K562 (cell line): ENCODE measurements around the gene INHBE. TPM values are rescaled to one million over a fixed set of nuclear protein-coding genes. Genes with fewer than 3 reads are reported as not detected.

ENCODE experiments used
- ARID1B ChIP-seq: fragments of 450-650 bp; IDR thresholded peaks from 2 replicates; pipeline ENCODE4 v1.6.1; 2016; ENCODE audit warnings: antibody characterized with exemption, mild to moderate bottlenecking, inconsistent platforms
- CBX5 ChIP-seq: IDR thresholded peaks from 2 replicates; pipeline ENCODE4 v1.6.1; 2014; ENCODE audit warnings: low read depth, borderline replicate concordance
- CTBP1 ChIP-seq: fragments of 450-650 bp; IDR thresholded peaks from 2 replicates; pipeline ENCODE4 v1.6.1; 2016; ENCODE audit warnings: borderline replicate concordance
- DPF2 ChIP-seq: fragments of 450-650 bp; IDR thresholded peaks from 2 replicates; pipeline ENCODE4 v1.6.1; 2016
- E4F1 ChIP-seq: fragments of 250-450 bp; sonication (Bioruptor Pico); IDR thresholded peaks from 2 replicates; pipeline ENCODE4 v1.5.0; 2021; ENCODE audit warnings: mild to moderate bottlenecking, borderline replicate concordance
- EP300 ChIP-seq: IDR thresholded peaks from 2 replicates; pipeline ENCODE4 v1.6.1; 2012; ENCODE audit warnings: low read length, improper control_type of control experiment
- GATA2 ChIP-seq: sonication (generic); formaldehyde crosslinking; IDR thresholded peaks from 2 replicates; pipeline ENCODE4 v1.4.0; 2020; ENCODE audit warnings: mild to moderate bottlenecking, missing genetic modification reagents
- ID3 ChIP-seq, 2 experiments: fragments of 250-450 bp in 1 of 2; fragments of 450-650 bp in 1 of 2; sonication (Bioruptor Pico) in 1 of 2; IDR thresholded peaks; 2 replicates each; pipeline versions ENCODE4 v1.6.1 to v1.8.0; 2016 to 2021; ENCODE audit warnings: mild to moderate bottlenecking in 2 of 2, moderate library complexity in 2 of 2, missing compliant biosample characterization in 1 of 2, missing genetic modification characterization in 1 of 2
- KLF1 ChIP-seq: fragments of 450-650 bp; IDR thresholded peaks from 2 replicates; pipeline ENCODE4 v1.6.1; 2016; ENCODE audit warnings: missing genetic modification characterization, missing compliant biosample characterization
- MTF1 ChIP-seq: fragments of 250-450 bp; sonication (Bioruptor Pico); IDR thresholded peaks from 2 replicates; pipeline ENCODE4 v1.9.0; 2021; ENCODE audit warnings: moderate library complexity, mild to moderate bottlenecking, inconsistent platforms, borderline replicate concordance
- NCOA1 ChIP-seq: fragments of 450-650 bp; IDR thresholded peaks from 2 replicates; pipeline ENCODE4 v1.6.1; 2016; ENCODE audit warnings: low read depth
- NEUROD1 ChIP-seq: fragments of 150-350 bp; IDR thresholded peaks from 2 replicates; pipeline ENCODE4 v1.6.1; 2014; ENCODE audit warnings: borderline replicate concordance, low read length, low read depth; ENCODE audit not compliant: partially characterized antibody
- NFE2L1 ChIP-seq: fragments of 450-650 bp; IDR thresholded peaks from 2 replicates; pipeline ENCODE4 v1.6.1; 2016; ENCODE audit warnings: missing genetic modification characterization, low read depth, mild to moderate bottlenecking, missing compliant biosample characterization, moderate library complexity, borderline replicate concordance
- RFX1 ChIP-seq: fragments of 450-650 bp; IDR thresholded peaks from 2 replicates; pipeline ENCODE4 v1.6.1; 2016; ENCODE audit warnings: mild to moderate bottlenecking, moderate library complexity
- SMAD3 ChIP-seq: fragments of 450-650 bp; formaldehyde crosslinking; conservative IDR thresholded peaks from 2 replicates; pipeline ENCODE4 v1.4.0; 2020; ENCODE audit warnings: mild to moderate bottlenecking
- STAT5A ChIP-seq: IDR thresholded peaks from 2 replicates; pipeline ENCODE4 v1.6.1; 2012; ENCODE audit warnings: low read length, inconsistent platforms, borderline replicate concordance
- SUPT5H ChIP-seq: fragments of 450-650 bp; IDR thresholded peaks from 2 replicates; pipeline ENCODE4 v1.6.1; 2016
- TAF9B ChIP-seq: fragments of 450-650 bp; IDR thresholded peaks from 2 replicates; pipeline ENCODE4 v1.6.1; 2018; ENCODE audit warnings: mild to moderate bottlenecking; ENCODE audit not compliant: partially characterized antibody
- TEAD4 ChIP-seq, 2 experiments: sonication (generic) in 1 of 2; formaldehyde crosslinking in 1 of 2; IDR thresholded peaks; 2 replicates each; pipeline versions ENCODE4 v1.6.1 to v1.8.0; 2012 to 2022; ENCODE audit warnings: borderline replicate concordance in 1 of 2, inconsistent platforms in 1 of 2, low read length in 1 of 2, mild to moderate bottlenecking in 1 of 2, missing genetic modification reagents in 1 of 2
- THRB ChIP-seq: fragments of 450-650 bp; formaldehyde crosslinking; conservative IDR thresholded peaks from 2 replicates; pipeline ENCODE4 v1.4.0; 2022; ENCODE audit warnings: mild to moderate bottlenecking, missing genetic modification characterization
- ZNF668 ChIP-seq: fragments of 250-450 bp; sonication (Bioruptor Pico); IDR thresholded peaks from 2 replicates; pipeline ENCODE4 v1.8.0; 2022; ENCODE audit warnings: mild to moderate bottlenecking, inconsistent platforms
- ZNF830 ChIP-seq: fragments of 250-450 bp; sonication (Bioruptor Pico); IDR thresholded peaks from 2 replicates; pipeline ENCODE4 v1.5.0; 2021; ENCODE audit warnings: mild to moderate bottlenecking
- polyA plus RNA-seq, 8 experiments: library from polyadenylated mRNA; depleted of rRNA in 4 of 8; stranded (reverse) in 5 of 8; unstranded in 3 of 8; fragments of >200 nt; fragmentation: Nextera tagmentation in 2 of 8; fragmentation: Illumina TruSeq in 1 of 8; extraction: Ambion mirVana in 2 of 8; extraction: Trizol in 1 of 8; gene quantifications; 2 replicates each; pipeline versions ENCODE4 v1.2.1 to v1.2.3, GENCODE V29; 2011 to 2014; ENCODE audit warnings: inconsistent platforms in 1 of 8, missing spikeins in 1 of 8
- total RNA-seq, 7 experiments: library from RNA; depleted of rRNA in 6 of 7; stranded (reverse); fragments of >200 nt in 6 of 7; fragmentation: Illumina TruSeq in 2 of 7; extraction: Trizol in 2 of 7; gene quantifications; 2 replicates each; pipeline versions ENCODE4 v1.2.1 to v1.2.3, GENCODE V29; 2011 to 2021; ENCODE audit warnings: low replicate concordance in 1 of 7
- TF ChIP-seq, protein P1 (sequence below): fragments of 450-650 bp; IDR thresholded peaks from 2 replicates; pipeline ENCODE4 v1.6.1; 2016

Gene INHBE
- total and polyA plus RNA-seq, 9 of the 15 experiments (the other 6 are each of a cell fraction or from before 2014, with no cell fraction given) = 0.94 to 9.9 (median 7.3) TPM

DNA sequence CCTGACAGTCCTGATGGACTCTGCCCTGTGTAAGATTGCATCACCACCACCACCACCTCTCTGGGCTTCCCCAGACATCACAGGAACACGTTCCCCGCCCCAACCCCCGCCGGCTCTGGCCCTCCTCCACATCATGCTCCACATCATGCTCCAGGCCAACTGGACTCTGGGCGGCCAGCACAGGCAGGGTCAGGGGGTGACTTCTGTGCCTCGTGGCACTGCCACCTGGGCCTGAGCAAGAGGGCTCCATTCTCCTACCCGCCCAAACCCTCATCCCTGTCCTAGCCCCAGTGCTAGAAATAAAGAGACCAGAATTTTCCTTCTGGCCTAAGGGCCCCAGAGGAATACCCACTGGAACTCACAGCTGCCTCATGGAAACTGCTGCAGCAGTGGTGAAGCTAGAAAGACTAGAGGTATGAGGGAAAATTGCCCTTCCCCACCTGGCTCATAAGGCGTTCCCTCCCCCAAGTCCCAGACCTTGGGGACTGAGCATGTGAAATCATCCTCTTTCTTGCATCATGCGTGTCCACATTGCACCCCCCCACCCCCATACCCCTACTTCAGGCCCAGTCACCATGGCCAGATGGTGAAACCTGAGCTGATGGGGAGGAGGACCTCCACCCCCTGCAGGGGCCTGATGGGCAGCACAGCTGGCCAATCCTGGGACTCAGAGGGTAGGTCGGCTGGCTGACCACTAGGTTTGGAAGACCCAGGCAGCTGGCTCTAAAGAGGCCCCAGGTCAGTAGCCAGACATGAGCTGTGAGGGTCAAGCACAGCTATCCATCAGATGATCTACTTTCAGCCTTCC, at the start of gene INHBE (continued):
- TF ChIP-seq SUPT5H (no peak), CBX5 (0 out of 2 replicates have a peak, but pooled peaks have one; percentile 18), NEUROD1 (peak; percentile 74), E4F1 (no peak), RFX1 (no peak), NCOA1 (0 out of 2 replicates have a peak, but pooled peaks have one; percentile 52), KLF1 (peak; percentile 80), ARID1B (peak; percentile 61; the same call in 1 of the 2 replicates), ID3 (CRISPR knock-in tag; IDR thresholded peaks at IDR 0.05) (0 out of 2 replicates have a peak, but pooled peaks have one; percentile 45), ID3 (tag; IDR thresholded peaks at IDR 0.05) (peak; percentile 80), CTBP1 (peak; percentile 70; the same call in 1 of the 2 replicates), TEAD4 (IDR thresholded peaks at IDR 0.05; ENCODE audit: low read length) (no peak), TEAD4 (CRISPR knock-in tag; IDR thresholded peaks at IDR 0.05; ENCODE audit: borderline replicate concordance) (no peak), EP300 (peak; percentile 87), DPF2 (peak; percentile 65), ZNF668 (CRISPR knock-in tag) (peak; percentile 88; the same call in 1 of the 2 replicates), TAF9B (peak; percentile 42), NFE2L1 (tag) (no peak), THRB (0 out of 2 replicates have a peak, but pooled peaks have one; percentile 36), ZNF830 (CRISPR knock-in tag) (0 out of 2 replicates have a peak, but pooled peaks have one; percentile 32), SMAD3 (CRISPR knock-in tag) (0 out of 2 replicates have a peak, but pooled peaks have one; percentile 31), GATA2 (CRISPR knock-in tag) (no peak), MTF1 (peak; percentile 54; the same call in 1 of the 2 replicates), STAT5A (0 out of 2 replicates have a peak, but pooled peaks have one; percentile 5)
- TF ChIP-seq, protein P1, sequence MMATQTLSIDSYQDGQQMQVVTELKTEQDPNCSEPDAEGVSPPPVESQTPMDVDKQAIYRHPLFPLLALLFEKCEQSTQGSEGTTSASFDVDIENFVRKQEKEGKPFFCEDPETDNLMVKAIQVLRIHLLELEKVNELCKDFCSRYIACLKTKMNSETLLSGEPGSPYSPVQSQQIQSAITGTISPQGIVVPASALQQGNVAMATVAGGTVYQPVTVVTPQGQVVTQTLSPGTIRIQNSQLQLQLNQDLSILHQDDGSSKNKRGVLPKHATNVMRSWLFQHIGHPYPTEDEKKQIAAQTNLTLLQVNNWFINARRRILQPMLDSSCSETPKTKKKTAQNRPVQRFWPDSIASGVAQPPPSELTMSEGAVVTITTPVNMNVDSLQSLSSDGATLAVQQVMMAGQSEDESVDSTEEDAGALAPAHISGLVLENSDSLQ = peak; percentile 99
